Right cardiac atrium (tissue), 5 donors: ENCODE results near the gene CDYL. TPM values are rescaled to one million over a fixed set of nuclear protein-coding genes. Genes with fewer than 3 reads are reported as not detected.
A peak's percentile ranks its signal among the peaks of the same experiment; 100 is the strongest.

Experiments used
- ATAC-seq, 2 donors: fragments of 200-7000 bp; cut with Tn5 transposase; one replicate each; pipeline versions ENCODE4 v1.8.0 to v1.9.1; 2020; ENCODE audit warnings: moderate library complexity in 2 of 2, mild to moderate bottlenecking in 1 of 2
- DNase-seq, 3 donors: peaks; one replicate each; pipeline ENCODE4 v3.0.0-alpha.2; 2020
- H3K27ac ChIP-seq: one replicate; pipeline ENCODE4 v1.5.1; 2013; ENCODE audit warnings: mild to moderate bottlenecking, low read length, control low read depth, moderate library complexity
- H3K27me3 ChIP-seq: one replicate; pipeline ENCODE4 v1.6.1; 2013; ENCODE audit not compliant: control insufficient read depth, insufficient read depth
- H3K4me1 ChIP-seq: one replicate; pipeline ENCODE4 v1.6.1; 2013; ENCODE audit warnings: low read length; ENCODE audit not compliant: control insufficient read depth, insufficient read depth
- H3K4me3 ChIP-seq: one replicate; pipeline ENCODE4 v1.5.1; 2013; ENCODE audit warnings: low read length, control low read depth
- H3K9me3 ChIP-seq: one replicate; pipeline ENCODE4 v1.6.1; 2013; ENCODE audit warnings: low read length; ENCODE audit not compliant: control insufficient read depth
- WGBS: extraction: QIAGEN DNeasy Blood & Tissue Kit; methylation state at CpG from one replicate; pipeline ENCODE4 v1.1.7; 2013; 5-methylcytosine and 5-hydroxymethylcytosine counted together
- intact Hi-C, 4 donors: fragments of 100-400 bp; cut with DNase I; formaldehyde crosslinking; loops; one replicate each; pipeline versions ENCODE4 v1.11.0 to v1.14.0; 2022 to 2023
- polyA plus RNA-seq: library from polyadenylated mRNA; stranded (reverse); fragments of 200-250 nt; gene quantifications from one replicate; pipeline ENCODE4 v1.2.3, GENCODE V29; 2013
- total RNA-seq, 4 donors: library from RNA; stranded (reverse); fragmentation: NEBNext Ultra II Directional; extraction: Animal tissue kit (Norgen Biotek cat#: 25700); gene quantifications; one replicate each; pipeline ENCODE4 v1.2.1, GENCODE V29; 2021
- donor health status: healthy with polysubstance abuse.
- donor health status: DM: no; HTN: yes; CAD: no.
- donor health status: DM: no; HTN: no; CAD: no.
- donor health status: DM: no; HTN: yes; CAD: no; lungs with severe emphysema.
- donor health status: DM: yes; HTN: yes; CAD: no.

Gene CDYL
- total and polyA plus RNA-seq, 5 donors = 6.0 to 42.0 (median 36.1) TPM

- WGBS = 91% methylated on average over 8 of the region's 8 CpGs
- no peaks in the 10 kb centered on the region for H3K27me3 ChIP-seq
- no peak overlapping the region for H3K27ac ChIP-seq
- ATAC-seq = no peak
- H3K9me3 ChIP-seq = no peaks in the 10 kb centered on the region
- H3K4me3 ChIP-seq = no peak overlapping the region
- no peaks in the 10 kb centered on the region for H3K4me1 ChIP-seq
- intact Hi-C loops = no loop called here
- no peak for DNase-seq
Observed at GRCh38 chr6:4901386-4902061, 125.3 kb downstream of the CDYL start.

GRCh38 chr6:4902363-4902762 is 126.2 kb downstream of the CDYL start:
- DNase-seq (no peak), ATAC-seq (no peak)
- H3K9me3 ChIP-seq = no peaks in the 10 kb centered on the region
- H3K4me3 ChIP-seq = no peak overlapping the region
- H3K27ac ChIP-seq = no peak overlapping the region
- WGBS = 88% methylated on average over 2 of the region's 2 CpGs
- no peaks in the 10 kb centered on the region for H3K27me3 ChIP-seq
- H3K4me1 ChIP-seq = no peaks in the 10 kb centered on the region
- intact Hi-C loops = no loop called here

DNA sequence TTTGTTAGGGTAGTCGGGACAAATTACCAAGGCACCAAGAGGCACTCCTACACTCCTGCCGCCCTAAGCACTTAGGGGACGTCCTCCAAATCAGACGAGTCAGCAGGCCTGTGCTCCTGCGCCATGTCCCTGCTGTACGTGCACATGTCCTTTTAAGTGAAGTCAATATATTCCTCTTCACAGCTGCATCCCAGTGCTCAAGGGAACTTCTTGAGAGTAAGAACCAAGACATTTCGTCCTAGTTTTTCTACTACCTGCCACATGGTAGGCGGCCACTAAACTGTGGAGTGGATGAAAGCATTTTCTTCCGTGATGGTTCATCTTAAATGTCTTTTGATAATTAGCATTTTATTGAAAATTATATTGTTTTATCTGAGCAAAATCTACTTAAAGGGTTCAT is 126.9 kb downstream of the CDYL start:
- intact Hi-C loops = no loop called here

DNA sequence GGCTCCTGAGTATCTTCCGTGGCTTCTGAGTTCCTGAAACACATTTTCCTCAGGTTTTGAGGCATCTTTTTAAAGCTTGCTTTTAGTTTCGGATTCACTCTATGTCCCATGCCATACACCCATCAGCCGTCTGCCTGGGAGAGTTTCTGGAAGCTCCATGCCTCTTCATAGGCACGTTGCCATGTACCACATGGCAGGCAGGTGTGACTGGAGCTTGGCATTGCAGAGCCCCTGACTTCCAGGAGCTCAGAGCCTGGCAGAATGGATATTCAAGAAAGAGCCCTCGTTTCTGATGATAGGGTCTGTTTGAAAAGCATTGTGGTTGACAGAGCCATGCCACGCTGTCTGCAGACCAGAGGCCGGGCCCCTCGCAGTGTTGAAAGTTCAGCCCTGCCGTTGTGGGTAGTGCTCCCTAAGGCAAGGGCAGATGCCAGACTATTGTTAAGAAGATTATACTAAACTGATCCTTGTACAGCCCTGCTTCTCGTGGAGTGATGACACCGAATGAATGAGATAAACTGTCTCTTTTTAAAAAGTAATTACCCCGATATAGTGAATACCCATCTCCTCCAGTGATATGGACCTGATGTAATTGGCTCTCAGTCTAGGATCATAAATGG is 127.7 kb downstream of the CDYL start:
- intact Hi-C loops = no loop called here
- no peak overlapping the region for H3K4me3 ChIP-seq
- no peaks in the 10 kb centered on the region for H3K27me3 ChIP-seq
- 84% methylated on average over 12 of the region's 12 CpGs for WGBS
- no peak for ATAC-seq
- no peaks in the 10 kb centered on the region for H3K9me3 ChIP-seq
- H3K27ac ChIP-seq = no peak overlapping the region
- no peak for DNase-seq
- peaks cover 2% of the 10 kb centered on the region for H3K4me1 ChIP-seq

More for the DNA sequence above, 126.9 kb downstream of the CDYL start:
- no peak for DNase-seq
- ATAC-seq = no peak
- H3K9me3 ChIP-seq = no peaks in the 10 kb centered on the region
- H3K4me3 ChIP-seq = no peak overlapping the region
- H3K4me1 ChIP-seq = peaks cover 1% of the 10 kb centered on the region
- H3K27me3 ChIP-seq = no peaks in the 10 kb centered on the region
- H3K27ac ChIP-seq = no peak overlapping the region
- 96% methylated on average over 9 of the region's 9 CpGs for WGBS

GRCh38 chr6:4904461-4905025 is 128.3 kb downstream of the CDYL start:
- ATAC-seq = no peak
- intact Hi-C loops = no loop called here
- WGBS = 88% methylated on average over 12 of the region's 12 CpGs

GRCh38 chr6:4905826-4906225 is 129.6 kb downstream of the CDYL start:
- intact Hi-C loops = no loop called here
- no peak for ATAC-seq

More at GRCh38 chr6:4904461-4905025, 128.3 kb downstream of the CDYL start:
- Histone ChIP-seq H3K9me3 (no peaks in the 10 kb centered on the region), H3K27me3 (no peaks in the 10 kb centered on the region), H3K4me3 (no peak overlapping the region), H3K27ac (no peak overlapping the region), H3K4me1 (peaks cover 2% of the 10 kb centered on the region)
- no peak for DNase-seq

GRCh38 chr6:4906293-4907276 is 130.4 kb downstream of the CDYL start:
- peak overlapping the region; percentile 24 for H3K4me3 ChIP-seq
- H3K27me3 ChIP-seq = no peaks in the 10 kb centered on the region
- H3K27ac ChIP-seq = no peak overlapping the region
- no peaks in the 10 kb centered on the region for H3K9me3 ChIP-seq
- WGBS = 48% methylated on average over 11 of the region's 11 CpGs
- ATAC-seq (peak in 1 of 2 donors; percentile 51), DNase-seq (peak in 1 of 3 donors; percentile 46)
- peaks cover 2% of the 10 kb centered on the region for H3K4me1 ChIP-seq
- intact Hi-C loops = no loop called here

More at GRCh38 chr6:4905826-4906225, 129.6 kb downstream of the CDYL start:
- Histone ChIP-seq H3K4me3 (no peak overlapping the region), H3K27ac (no peak overlapping the region), H3K4me1 (peaks cover 2% of the 10 kb centered on the region), H3K9me3 (no peaks in the 10 kb centered on the region), H3K27me3 (no peaks in the 10 kb centered on the region)
- DNase-seq = no peak
- 65% methylated on average over 3 of the region's 3 CpGs for WGBS

GRCh38 chr6:4907602-4908001 is 131.4 kb downstream of the CDYL start:
- DNase-seq = no peak
- 88% methylated on average over 6 of the region's 6 CpGs for WGBS
- H3K4me1 ChIP-seq = peaks cover 2% of the 10 kb centered on the region
- no peak overlapping the region for H3K4me3 ChIP-seq
- H3K27ac ChIP-seq = no peak overlapping the region
- no peak for ATAC-seq
- no peaks in the 10 kb centered on the region for H3K9me3 ChIP-seq
- no peaks in the 10 kb centered on the region for H3K27me3 ChIP-seq
- intact Hi-C loops = no loop called here

DNA sequence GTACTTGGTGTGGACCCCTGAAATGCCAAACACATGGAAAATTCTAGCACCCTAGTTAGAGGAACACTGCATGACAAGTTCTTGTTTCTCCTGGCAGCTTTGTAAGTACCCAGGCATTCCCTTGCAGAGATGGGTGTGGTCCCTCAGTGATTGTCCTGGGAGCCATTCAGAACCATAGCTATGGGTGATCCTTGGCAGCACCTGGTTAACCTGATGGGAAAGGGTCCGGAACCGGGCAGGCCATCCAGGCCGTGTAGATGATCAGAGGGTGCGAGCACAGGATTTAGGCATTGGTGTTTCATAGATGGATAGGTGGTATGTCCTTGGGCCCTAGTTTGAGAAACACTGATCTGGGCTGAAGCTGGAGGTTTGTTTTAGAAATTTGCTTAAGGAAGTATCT is 131.9 kb downstream of the CDYL start:
- no peaks in the 10 kb centered on the region for H3K27me3 ChIP-seq
- intact Hi-C loops = no loop called here
- H3K4me1 ChIP-seq = peaks cover 2% of the 10 kb centered on the region
- ATAC-seq = no peak
- no peaks in the 10 kb centered on the region for H3K9me3 ChIP-seq
- no peak overlapping the region for H3K27ac ChIP-seq
- WGBS = 94% methylated on average over 4 of the region's 4 CpGs
- no peak for DNase-seq
- H3K4me3 ChIP-seq = no peak overlapping the region

- no peak overlapping the region for H3K4me3 ChIP-seq
- no peaks in the 10 kb centered on the region for H3K27me3 ChIP-seq
- intact Hi-C loops = no loop called here
- no peak overlapping the region for H3K27ac ChIP-seq
- ATAC-seq = no peak
- no peak for DNase-seq
- peaks cover 7% of the 10 kb centered on the region for H3K4me1 ChIP-seq
- no peaks in the 10 kb centered on the region for H3K9me3 ChIP-seq
- WGBS = 83% methylated on average over 10 of the region's 10 CpGs
Observed at GRCh38 chr6:4909063-4909706, 133.0 kb downstream of the CDYL start.
